ENCODE data around the gene PTPRQ.
"Not testable (repeated sequence)": the region's sequence is repeated elsewhere in the genome, so short reads cannot be mapped to it uniquely, and the experiment has no call there.

PTPRQ gene

DNA sequence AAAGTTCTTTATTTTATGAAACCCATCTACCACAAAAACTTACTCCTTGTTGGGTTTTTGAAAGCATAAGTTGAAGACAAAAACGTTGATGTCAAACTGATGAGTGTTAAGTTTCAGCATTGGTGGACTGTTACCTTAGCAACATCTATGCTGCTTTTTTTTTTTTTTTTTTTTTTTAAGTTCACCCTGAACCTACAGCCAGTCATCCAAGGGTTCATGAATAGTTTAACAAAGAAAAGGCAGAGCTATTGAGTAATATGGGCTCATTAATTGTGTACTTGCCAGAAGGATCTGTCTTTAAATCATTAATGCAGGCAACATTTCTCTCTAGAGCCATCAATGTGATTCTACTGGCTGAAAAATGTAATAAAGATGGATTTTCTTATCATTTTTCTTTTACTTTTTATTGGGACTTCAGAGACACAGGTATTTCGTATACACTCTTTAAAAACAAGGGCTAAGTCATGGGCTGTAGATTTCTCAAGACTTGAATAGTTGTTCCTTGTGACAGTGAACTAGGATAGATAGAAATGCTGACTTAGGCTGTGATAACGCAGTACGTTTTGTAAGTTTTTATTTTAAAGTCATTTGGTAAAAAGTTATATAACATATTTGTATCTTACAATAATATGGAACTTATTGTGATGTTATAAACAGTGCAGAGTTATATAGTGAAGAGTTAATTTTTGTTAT, at the start of gene PTPRQ:
Gene PTPRQ (plus strand): TSS at position 262 of the 693 bp plus-strand sequence. CDS start 111 bp downstream, at position 373.
- no peak for DNase-seq

GRCh38 chr12:80400571-80400991, 43.5 kb upstream of the PTPRQ start:
- DNase-seq, result no peak

- DNase-seq, result no peak
These were observed 42.8 kb upstream of the PTPRQ start for GRCh38 chr12:80401191-80401590.

DNA sequence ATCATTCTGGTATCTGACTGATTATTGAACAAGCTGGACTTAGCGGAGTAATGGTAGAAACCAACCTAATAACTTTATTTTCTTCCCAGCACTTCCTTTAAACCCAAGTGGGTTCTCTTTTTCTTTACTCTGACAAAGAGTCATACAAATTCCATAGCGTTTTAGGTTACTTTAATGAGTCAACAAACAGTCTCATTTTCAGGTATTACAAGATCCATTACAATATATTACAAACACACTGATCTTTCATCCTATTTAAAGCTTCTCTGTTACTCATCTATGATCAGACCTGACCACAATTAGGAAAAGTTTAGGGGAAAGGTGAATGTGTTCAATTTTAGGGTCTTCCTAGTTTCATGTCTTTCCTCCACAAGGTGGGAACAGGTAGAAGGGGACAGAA, 39.4 kb upstream of the PTPRQ start:
- no peak for DNase-seq

- DNase-seq, result no peak
These were observed 37.8 kb upstream of the PTPRQ start for GRCh38 chr12:80406253-80406652.

DNA sequence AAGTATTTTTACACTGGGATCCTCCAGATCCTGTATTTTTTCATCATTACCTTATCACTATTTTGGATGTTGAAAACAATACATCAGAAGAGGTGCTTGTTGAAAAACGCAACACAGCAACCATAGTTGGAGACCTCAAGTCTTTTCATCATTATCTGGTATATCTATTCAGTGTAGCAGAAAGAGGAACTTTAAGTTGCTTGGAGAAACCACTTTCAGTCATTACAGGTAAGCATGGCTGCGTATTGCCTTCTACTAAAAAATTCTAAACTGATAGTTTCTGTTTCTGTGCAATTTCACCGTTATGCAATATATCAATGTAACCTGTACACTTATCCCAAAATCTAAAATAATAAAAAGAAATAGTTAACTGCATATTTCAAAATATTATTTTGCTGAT, 32.2 kb upstream of the PTPRQ start:
- no peak for DNase-seq

GRCh38 chr12:80412343-80412953, 31.6 kb upstream of the PTPRQ start:
- no peak for DNase-seq

DNA sequence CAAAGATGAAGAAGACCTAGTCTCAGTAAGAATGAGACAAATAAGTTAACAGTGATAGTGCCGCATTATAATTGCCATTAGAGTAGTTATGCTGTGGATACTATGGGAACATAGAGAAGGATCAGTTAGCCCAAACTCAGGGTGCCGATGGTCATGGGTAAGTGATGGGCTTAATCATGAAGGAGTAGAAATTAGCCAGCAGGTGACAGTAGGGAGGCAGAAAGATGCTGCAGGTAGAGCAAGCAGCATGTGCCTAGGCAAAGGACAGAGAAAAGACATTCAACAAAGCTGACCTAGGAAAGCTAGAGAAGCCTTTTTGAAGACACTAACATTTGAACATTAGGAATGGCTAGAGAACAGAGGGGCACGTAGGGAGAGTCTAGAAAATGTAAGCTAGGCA, 30.6 kb upstream of the PTPRQ start:
- DNase-seq, result no peak

DNA sequence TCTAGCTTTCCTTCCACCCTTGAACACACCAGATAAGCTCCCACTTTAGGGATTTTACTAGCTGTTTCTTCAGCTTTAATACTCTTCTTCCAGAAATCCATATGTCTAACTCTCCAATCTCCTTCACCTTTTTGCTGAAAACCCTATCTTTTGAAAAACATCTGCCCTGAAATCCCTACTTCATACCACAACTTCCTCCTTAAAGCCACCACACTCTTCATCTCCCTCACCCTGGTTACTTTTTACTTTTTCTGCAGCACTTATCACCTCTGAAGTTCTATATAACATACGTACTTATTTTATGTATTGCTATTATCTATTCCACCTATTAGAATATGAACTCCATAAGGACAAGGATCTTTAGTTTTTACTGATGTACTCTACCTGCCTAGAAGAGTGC, 28.6 kb upstream of the PTPRQ start:
- no peak for DNase-seq

DNA sequence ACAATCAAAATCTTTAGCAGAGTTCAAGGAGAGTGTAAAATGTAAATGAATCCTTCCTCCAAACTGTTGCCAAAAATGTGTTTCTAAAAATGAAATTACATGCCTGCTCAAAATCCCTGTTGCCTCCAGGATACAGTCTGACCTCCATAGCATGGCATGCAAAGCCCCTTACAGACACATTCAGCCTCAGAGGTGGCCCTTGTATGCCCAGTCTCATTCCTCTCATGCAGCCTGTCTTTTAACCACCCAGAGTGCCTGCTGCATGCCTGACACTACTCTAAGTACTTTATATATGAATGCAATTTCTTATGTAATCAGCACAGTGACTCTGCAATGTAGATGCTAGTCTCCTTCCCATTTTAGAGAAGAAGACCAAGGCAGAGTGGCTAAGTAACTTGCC, 24.4 kb upstream of the PTPRQ start:
- DNase-seq, result no peak

- DNase-seq, result no peak
These were observed 24.0 kb upstream of the PTPRQ start for GRCh38 chr12:80420075-80420474.

GRCh38 chr12:80422550-80422949, 21.5 kb upstream of the PTPRQ start:
- DNase-seq, result no peak

DNA sequence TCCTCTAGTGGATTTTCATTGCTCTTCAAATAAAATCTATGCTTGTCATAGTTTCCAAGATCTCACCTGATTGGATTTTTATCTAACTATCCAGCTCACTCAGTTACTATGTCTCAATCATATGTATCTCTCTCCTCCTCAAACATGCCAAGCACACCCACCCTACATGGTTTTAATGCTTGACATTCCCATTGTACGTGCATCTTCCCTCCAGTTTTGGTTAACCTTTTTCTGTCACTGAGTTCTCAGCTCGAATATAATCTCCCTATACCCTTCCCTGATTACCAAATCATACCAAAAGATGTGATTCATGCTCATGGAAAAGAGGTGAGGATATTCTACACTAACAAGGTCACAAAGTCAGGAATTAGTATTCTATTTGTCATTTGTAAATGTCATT, 12.0 kb upstream of the PTPRQ start:
- DNase-seq, result no peak

DNA sequence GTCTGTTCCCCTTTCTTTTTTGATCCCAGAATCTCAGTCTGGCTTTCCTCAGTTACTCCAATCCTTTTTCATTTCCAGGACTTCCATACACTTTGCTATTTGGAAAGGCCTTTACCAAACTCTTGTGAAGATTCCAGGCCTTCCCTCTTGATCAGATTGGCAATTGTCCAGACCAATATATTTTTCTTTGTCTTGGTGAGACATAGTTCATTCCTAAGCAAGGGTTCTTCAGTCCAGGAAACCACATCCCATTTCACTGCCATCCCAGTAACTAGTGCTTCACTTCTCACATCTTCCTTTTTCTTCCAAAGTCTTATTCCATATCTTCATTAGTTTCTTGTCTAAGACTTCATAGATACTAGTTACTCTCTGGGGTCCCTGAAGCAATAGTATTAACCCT, 2.1 kb upstream of the PTPRQ start:
- no peak for DNase-seq

- no peak for DNase-seq
These were observed 1.4 kb upstream of the PTPRQ start for GRCh38 chr12:80442426-80443222.

DNA sequence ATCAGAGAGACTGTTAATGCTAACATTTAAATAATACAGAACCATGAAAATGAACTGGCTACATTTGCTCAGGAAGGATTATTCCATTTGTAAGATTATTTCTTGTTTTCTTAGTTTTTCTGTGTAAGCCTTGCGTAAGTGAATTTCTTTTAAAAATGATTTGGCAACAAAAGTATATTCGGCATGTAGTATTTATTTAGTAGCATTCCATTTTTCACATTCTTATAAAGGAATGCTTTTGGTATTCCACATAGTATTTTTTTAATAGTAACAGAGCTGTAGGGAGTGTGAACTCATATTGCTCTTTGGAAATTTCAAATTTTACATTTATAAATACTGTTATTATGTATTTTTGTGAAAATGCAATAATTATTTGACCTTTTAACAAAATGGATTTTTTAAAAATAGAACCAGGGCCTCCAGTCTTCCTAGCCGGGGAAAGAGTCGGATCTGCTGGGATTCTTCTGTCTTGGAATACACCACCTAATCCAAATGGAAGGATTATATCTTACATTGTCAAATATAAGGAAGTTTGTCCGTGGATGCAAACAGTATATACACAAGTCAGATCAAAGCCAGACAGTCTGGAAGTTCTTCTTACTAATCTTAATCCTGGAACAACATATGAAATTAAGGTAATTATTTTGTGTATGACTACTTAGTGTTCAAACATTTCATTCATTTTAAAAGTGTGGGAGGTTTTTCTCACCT, 1.2 kb downstream of the PTPRQ start:
- no peak for DNase-seq

GRCh38 chr12:80456513-80456912, 12.5 kb downstream of the PTPRQ start:
- no peak for DNase-seq

DNA sequence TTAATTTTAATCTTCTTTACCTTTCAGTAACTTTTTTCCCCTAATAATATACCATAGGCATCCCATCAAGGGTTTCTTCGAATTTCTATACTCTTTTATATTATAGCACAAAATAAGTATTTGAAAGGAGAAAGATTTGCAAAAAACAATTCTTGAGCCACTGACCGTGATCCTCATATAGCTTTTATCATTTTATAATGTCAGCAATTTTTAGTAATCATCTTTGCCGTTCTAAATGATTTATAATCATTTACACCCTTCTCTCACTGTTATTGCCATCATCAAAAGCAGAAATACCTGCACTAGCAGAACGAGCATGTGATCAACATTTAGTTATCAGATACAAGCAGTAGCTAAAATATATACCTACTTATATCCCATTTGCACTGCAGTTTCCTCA, 16.9 kb downstream of the PTPRQ start:
- DNase-seq, result no peak

- DNase-seq, result not testable (repeated sequence)
These were observed 17.8 kb downstream of the PTPRQ start for GRCh38 chr12:80461851-80462250.

DNA sequence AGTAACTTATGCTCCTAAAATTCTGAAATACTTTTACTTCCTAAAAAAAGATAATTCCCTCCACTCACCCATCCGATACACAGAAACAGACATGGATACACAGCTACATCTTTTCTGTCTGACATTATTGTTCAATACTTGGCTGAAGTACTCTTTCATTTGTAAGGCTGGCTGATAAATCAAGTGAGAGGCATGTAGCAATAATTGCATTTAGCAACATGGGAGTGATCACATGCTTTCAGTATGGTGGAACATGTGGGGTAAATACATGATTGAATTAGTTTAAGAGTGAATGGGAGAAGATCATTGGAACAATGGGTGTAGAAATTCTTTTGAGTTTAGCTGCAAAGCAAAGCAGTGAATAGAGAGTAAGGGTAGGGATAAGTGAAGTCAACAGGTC, 25.6 kb downstream of the PTPRQ start:
- DNase-seq, result no peak

GRCh38 chr12:80470403-80470802, 26.4 kb downstream of the PTPRQ start:
- DNase-seq, result no peak

DNA sequence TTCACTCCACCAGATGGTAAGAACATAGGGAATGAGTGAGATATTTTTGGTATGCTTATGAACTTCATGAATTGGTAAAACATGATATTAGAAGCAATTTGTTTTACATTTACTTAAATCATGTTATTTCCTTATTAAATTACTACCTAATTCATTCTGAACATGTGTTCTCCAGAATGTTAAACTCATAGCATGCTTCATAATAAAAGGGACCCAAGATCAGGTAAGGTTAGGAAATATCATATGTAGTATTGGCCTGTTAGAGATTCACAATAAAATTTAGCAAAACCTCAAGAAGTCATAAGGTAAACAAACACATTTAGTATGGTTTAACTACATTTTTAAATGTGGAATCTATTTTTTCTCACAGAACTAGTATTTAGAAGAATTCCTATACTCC, 28.2 kb downstream of the PTPRQ start:
- DNase-seq, result no peak

- no peak for DNase-seq
These were observed 29.0 kb downstream of the PTPRQ start for GRCh38 chr12:80472911-80473500.

All from CD4-positive, alpha-beta T cell treated with Interleukin-17A for 4 hours (primary cell).